GM18505 (cell line): ENCODE data around the gene DCST2.
A peak's percentile ranks its signal among the peaks of the same experiment; 100 is the strongest.

Source experiments
- ATAC-seq: cut with Tn5 transposase; IDR thresholded peaks from one replicate; pipeline ENCODE4 v1.9.1; 2021; ENCODE audit not compliant: unreplicated experiment
- POLR2A ChIP-seq: IDR thresholded peaks from 4 replicates; pipeline ENCODE4 v1.6.1; 2011; ENCODE audit warnings: borderline replicate concordance; ENCODE audit not compliant: insufficient read depth, insufficient read length; ENCODE audit errors: extremely low read depth

Gene DCST2

GRCh38 chr1:155019377-155020245 is 14.0 kb downstream of the DCST2 start:
- ATAC-seq: no peak
- TF ChIP-seq POLR2A: no peak

GRCh38 chr1:155018617-155019348 is 14.8 kb downstream of the DCST2 start:
- TF ChIP-seq POLR2A: no peak
- ATAC-seq: no peak

GRCh38 chr1:155017946-155018316 is 15.7 kb downstream of the DCST2 start:
- no peak for ATAC-seq
- no peak for TF ChIP-seq POLR2A

GRCh38 chr1:155017041-155017945 is 16.3 kb downstream of the DCST2 start:
- ATAC-seq: peak; percentile 78
- peak; percentile 52 for TF ChIP-seq POLR2A

GRCh38 chr1:155016231-155016831 is 17.2 kb downstream of the DCST2 start:
- TF ChIP-seq POLR2A: no peak
- no peak for ATAC-seq

- TF ChIP-seq POLR2A: no peak
- ATAC-seq: no peak
Observed at GRCh38 chr1:155015527-155016230, 17.9 kb downstream of the DCST2 start.

- no peak for ATAC-seq
- TF ChIP-seq POLR2A: no peak
Observed at GRCh38 chr1:155014709-155015508, 18.7 kb downstream of the DCST2 start.

GRCh38 chr1:155013632-155014031 is 19.9 kb downstream of the DCST2 start:
- ATAC-seq: no peak
- no peak for TF ChIP-seq POLR2A

- no peak for ATAC-seq
- TF ChIP-seq POLR2A: no peak
Observed at GRCh38 chr1:155012776-155013602, 20.6 kb downstream of the DCST2 start.

GRCh38 chr1:155012026-155012546 is 21.5 kb downstream of the DCST2 start:
- TF ChIP-seq POLR2A: no peak
- ATAC-seq: no peak
